Transverse colon (tissue), 4 donors: ENCODE measurements around the gene WNT6. TPM values are rescaled to one million over a fixed set of nuclear protein-coding genes. Genes with fewer than 3 reads are reported as not detected.

Experiments used
- DNase-seq: peaks from one replicate; pipeline ENCODE4 v3.0.0-alpha.2; 2019
- H3K27ac ChIP-seq, 4 donors: fragments of 200-600 bp; sonication (generic); 2 replicates each; pipeline ENCODE4 v1.5.1; 2016 to 2018; ENCODE audit warnings: inconsistent platforms in 4 of 4
- H3K27me3 ChIP-seq: fragments of 200-600 bp; sonication (generic); 2 replicates; pipeline ENCODE4 v1.5.1; 2017; ENCODE audit warnings: inconsistent platforms
- H3K36me3 ChIP-seq, 4 donors: fragments of 200-600 bp; sonication (generic); 2 replicates each; pipeline ENCODE4 v1.5.1; 2017 to 2019; ENCODE audit warnings: inconsistent platforms in 4 of 4
- H3K4me1 ChIP-seq, 4 donors: fragments of 200-600 bp; sonication (generic); 2 replicates each; pipeline ENCODE4 v1.5.1; 2017 to 2020; ENCODE audit warnings: inconsistent platforms in 4 of 4
- H3K4me3 ChIP-seq, 4 donors: fragments of 200-600 bp; sonication (generic); 1 replicate in 1 of 4; 2 replicates in 3 of 4; pipeline versions ENCODE4 v1.5.1 to v1.6.1; 2017 to 2019; ENCODE audit warnings: inconsistent platforms in 4 of 4
- H3K9me3 ChIP-seq, 2 donors: fragments of 200-600 bp; sonication (generic); 2 replicates each; pipeline ENCODE4 v1.5.1; 2017 to 2019; ENCODE audit warnings: inconsistent platforms in 2 of 2
- EP300 ChIP-seq: sonication (generic); formaldehyde crosslinking; IDR thresholded peaks from one replicate; pipeline ENCODE4 v1.6.1; 2017; ENCODE audit warnings: antibody characterized with exemption, low read depth
- POLR2A ChIP-seq: fragments of 450-650 bp; IDR thresholded peaks from one replicate; pipeline ENCODE4 v1.6.1; 2016; ENCODE audit warnings: antibody characterized with exemption, mild to moderate bottlenecking, moderate library complexity
- POLR2AphosphoS5 ChIP-seq, 3 donors: sonication (generic); formaldehyde crosslinking; IDR thresholded peaks; one replicate each; pipeline ENCODE4 v1.6.1; 2016; ENCODE audit warnings: antibody characterized with exemption in 3 of 3
- WGBS, 2 donors: methylation state at CpG; one replicate each; pipeline ENCODE4 v1.1.5; 2018; ENCODE audit warnings: low coverage in 1 of 2; 5-methylcytosine and 5-hydroxymethylcytosine counted together
- in situ Hi-C, 4 donors: fragments of 200-750 bp; cut with MboI; loops; one replicate each; pipeline versions ENCODE4 v1.15.0 to v1.15.1; 2017; ENCODE audit warnings: low sequenced_read_pairs in 3 of 4, low pct_ligation_motif_present in 1 of 4, low pct_unique_long_range_greater_than_20kb in 1 of 4
- intact Hi-C: fragments of 100-400 bp; cut with DNase I; formaldehyde crosslinking; loops from one replicate; pipeline ENCODE4 v1.15.1; 2023; ENCODE audit warnings: low total_unique reads
- total RNA-seq, 4 donors: library from RNA; depleted of rRNA; stranded (reverse); fragments of >200 nt; gene quantifications; one replicate each; pipeline ENCODE4 v1.1.0, GENCODE V29; 2016
- TF ChIP-seq, protein P1 (sequence below), 5 experiments: fragments of 200-600 bp in 3 of 5; fragments of 450-650 bp in 2 of 5; sonication (generic) in 3 of 5; IDR thresholded peaks; 1 replicate in 2 of 5; 2 replicates in 3 of 5; pipeline ENCODE4 v1.5.1; 2016 to 2017; ENCODE audit warnings: antibody characterized with exemption in 5 of 5, inconsistent platforms in 3 of 5, mild to moderate bottlenecking in 2 of 5, moderate library complexity in 1 of 5

The WNT6 gene
- total RNA-seq, 4 donors from 2014 or later: 0.82 to 164 (median 1.7) TPM; not detected in 1

GRCh38 chr2:218816561-218817011 lies 43.0 kb upstream of the WNT6 start:
- intact Hi-C loops: no loop called here
- H3K4me1 ChIP-seq: peaks cover 0 to 12% (median 10%) of the 10 kb centered on the region in 4 donors
- no peaks in the 10 kb centered on the region for H3K27me3 ChIP-seq
- in situ Hi-C loops: no loop called here
- TF ChIP-seq POLR2AphosphoS5 (IDR thresholded peaks at IDR 0.05) (no peak), EP300 (no peak), POLR2A (no peak)
- TF ChIP-seq, protein P1, sequence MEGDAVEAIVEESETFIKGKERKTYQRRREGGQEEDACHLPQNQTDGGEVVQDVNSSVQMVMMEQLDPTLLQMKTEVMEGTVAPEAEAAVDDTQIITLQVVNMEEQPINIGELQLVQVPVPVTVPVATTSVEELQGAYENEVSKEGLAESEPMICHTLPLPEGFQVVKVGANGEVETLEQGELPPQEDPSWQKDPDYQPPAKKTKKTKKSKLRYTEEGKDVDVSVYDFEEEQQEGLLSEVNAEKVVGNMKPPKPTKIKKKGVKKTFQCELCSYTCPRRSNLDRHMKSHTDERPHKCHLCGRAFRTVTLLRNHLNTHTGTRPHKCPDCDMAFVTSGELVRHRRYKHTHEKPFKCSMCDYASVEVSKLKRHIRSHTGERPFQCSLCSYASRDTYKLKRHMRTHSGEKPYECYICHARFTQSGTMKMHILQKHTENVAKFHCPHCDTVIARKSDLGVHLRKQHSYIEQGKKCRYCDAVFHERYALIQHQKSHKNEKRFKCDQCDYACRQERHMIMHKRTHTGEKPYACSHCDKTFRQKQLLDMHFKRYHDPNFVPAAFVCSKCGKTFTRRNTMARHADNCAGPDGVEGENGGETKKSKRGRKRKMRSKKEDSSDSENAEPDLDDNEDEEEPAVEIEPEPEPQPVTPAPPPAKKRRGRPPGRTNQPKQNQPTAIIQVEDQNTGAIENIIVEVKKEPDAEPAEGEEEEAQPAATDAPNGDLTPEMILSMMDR (IDR thresholded peaks at IDR 0.05): no peak
- 86% methylated on average over 2 of the region's 2 CpGs; no CpG with 5 or more reads in 1 of the 2 donors for WGBS, 2 donors
- peaks cover 0 to 14% (median 0%) of the 10 kb centered on the region in 4 donors for H3K36me3 ChIP-seq
- H3K4me3 ChIP-seq: no peak overlapping the region
- H3K9me3 ChIP-seq: no peaks in the 10 kb centered on the region
- no peak for DNase-seq
- no peak overlapping the region for H3K27ac ChIP-seq

DNA sequence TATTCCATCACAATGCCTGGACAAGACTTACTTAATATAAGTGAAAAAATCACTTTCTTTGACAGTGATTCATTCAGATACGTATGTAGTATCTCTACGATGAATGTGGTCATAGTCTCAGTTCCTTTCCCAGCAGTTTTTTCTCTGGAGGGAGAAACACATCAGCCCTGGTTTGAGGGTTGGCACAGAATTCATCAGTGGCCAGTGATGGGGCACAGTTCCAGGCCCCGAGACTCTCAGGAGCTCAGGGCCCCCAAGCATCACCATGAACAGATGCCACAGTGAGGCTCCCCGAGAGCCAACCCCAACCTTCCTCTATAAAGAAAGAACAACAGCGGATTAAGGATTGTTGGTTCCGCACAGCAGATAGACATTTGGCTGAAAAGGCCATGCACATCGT lies 40.5 kb upstream of the WNT6 start:
- Histone ChIP-seq H3K4me1 (peaks cover 0 to 9% (median 5%) of the 10 kb centered on the region in 4 donors), H3K27me3 (no peaks in the 10 kb centered on the region), H3K9me3 (no peaks in the 10 kb centered on the region), H3K36me3 (peaks cover 0 to 7% (median 0%) of the 10 kb centered on the region in 4 donors), H3K27ac (no peak overlapping the region), H3K4me3 (no peak overlapping the region)
- DNase-seq: no peak
- in situ Hi-C loops (no loop called here), intact Hi-C loops (no loop called here)
- WGBS, 2 donors: 83 to 90% methylated on average over 3 to 7 of the region's 7 CpGs
- no peak for TF ChIP-seq POLR2A
- no peak for TF ChIP-seq POLR2AphosphoS5 (IDR thresholded peaks at IDR 0.05)

DNA sequence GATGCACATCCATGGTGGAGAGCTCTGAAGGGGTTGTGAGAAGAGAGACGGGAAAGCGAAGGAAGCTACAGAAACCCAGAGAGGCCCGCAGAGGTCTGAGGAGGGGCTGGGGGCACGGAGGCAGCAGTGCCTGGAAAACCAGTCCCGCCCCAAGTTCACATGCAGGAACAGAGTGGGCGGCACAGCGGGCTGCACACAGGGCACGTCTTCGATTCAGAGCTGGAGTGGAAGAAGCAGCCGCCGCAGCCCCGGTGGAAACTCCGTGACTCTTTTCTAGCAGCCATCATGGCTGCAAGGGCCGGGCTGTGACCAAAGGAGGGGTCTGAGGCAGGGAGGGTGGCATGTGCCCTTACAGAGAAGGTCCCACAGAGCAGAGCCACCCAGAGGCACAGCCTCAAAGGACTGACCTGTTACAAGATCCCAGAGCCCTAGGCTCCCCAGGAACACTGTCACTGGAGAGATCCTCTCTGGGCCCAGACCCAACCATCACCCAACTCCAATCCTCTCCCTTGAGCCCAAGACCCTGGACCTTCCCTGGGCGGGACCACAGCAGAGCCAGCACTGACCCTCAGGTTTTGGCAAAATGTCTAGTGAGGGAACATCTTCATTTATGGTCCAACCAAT lies 38.7 kb upstream of the WNT6 start:
- in situ Hi-C loops: no loop called here
- H3K9me3 ChIP-seq: no peaks in the 10 kb centered on the region
- WGBS, 2 donors: 91 to 100% methylated on average over 1 to 15 of the region's 15 CpGs

DNA sequence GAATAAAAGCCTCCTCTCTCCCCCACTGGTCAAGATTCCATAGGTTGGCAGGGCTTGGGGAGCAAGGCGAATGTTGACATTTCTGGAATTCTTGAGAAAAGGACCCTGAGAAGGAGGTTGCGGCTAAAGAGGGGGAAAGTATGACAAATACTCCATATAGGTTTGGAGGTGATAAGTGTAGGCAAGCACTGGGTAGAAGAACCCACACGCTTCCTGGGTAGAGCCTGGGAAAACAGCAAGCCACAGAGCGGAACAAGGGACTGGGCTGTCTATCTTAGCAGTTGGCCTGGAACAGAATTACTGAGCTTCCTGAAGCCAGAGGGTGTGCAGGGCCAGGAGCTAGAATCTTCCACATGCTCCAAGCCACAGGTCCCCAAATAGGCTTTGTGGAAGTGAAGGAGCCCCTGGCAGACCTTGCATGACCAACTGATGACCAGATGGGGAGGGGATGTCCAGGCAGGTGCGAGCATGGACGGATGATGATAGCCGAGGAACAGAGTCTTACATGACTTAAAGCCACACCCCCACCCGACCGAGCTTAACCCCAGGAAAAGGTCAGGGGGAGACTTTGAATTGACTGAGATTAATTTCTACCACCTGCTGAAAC lies 37.9 kb upstream of the WNT6 start:
- Histone ChIP-seq H3K4me3 (no peak overlapping the region), H3K9me3 (no peaks in the 10 kb centered on the region), H3K4me1 (no peaks in the 10 kb centered on the region), H3K36me3 (peaks cover 0 to 3% (median 0%) of the 10 kb centered on the region in 4 donors), H3K27me3 (no peaks in the 10 kb centered on the region), H3K27ac (no peak overlapping the region)
- intact Hi-C loops: loop anchor here (10.0 kb wide), 1 partner anchor 97 kb away; no protein-coding TSS in a partner anchor
- TF ChIP-seq, protein P1 (IDR thresholded peaks at IDR 0.05): no peak
- TF ChIP-seq POLR2AphosphoS5 (IDR thresholded peaks at IDR 0.05): no peak
- no peak for TF ChIP-seq POLR2A
- TF ChIP-seq EP300: no peak
- no peak for DNase-seq
- in situ Hi-C loops: no loop called here
- 70 to 100% methylated on average over 1 to 9 of the region's 9 CpGs for WGBS, 2 donors

More for the DNA sequence above, 38.7 kb upstream of the WNT6 start:
- no peaks in the 10 kb centered on the region for H3K27me3 ChIP-seq
- no peaks in the 10 kb centered on the region for H3K4me1 ChIP-seq
- peaks cover 0 to 3% (median 0%) of the 10 kb centered on the region in 4 donors for H3K36me3 ChIP-seq
- no peak overlapping the region for H3K27ac ChIP-seq
- TF ChIP-seq EP300 (no peak), POLR2AphosphoS5 (IDR thresholded peaks at IDR 0.05) (no peak), POLR2A (no peak)
- TF ChIP-seq, protein P1 (IDR thresholded peaks at IDR 0.05): no peak
- intact Hi-C loops: loop anchor here (10.0 kb wide), 1 partner anchor 96 kb away; no protein-coding TSS in a partner anchor
- no peak for DNase-seq
- H3K4me3 ChIP-seq: no peak overlapping the region
